Osteoblast (primary cell): ENCODE results near the gene MICAL3. TPM values are rescaled to one million over a fixed set of nuclear protein-coding genes. Genes with fewer than 3 reads are reported as not detected.

Experiments
- DNase-seq: peaks from one replicate; pipeline ENCODE4 v3.0.0; 2011; ENCODE audit warnings: low spot score, mixed read lengths; ENCODE audit not compliant: insufficient read length; ENCODE audit errors: missing footprints
- H2AFZ ChIP-seq: 2 replicates; pipeline ENCODE4 v1.6.0; 2011; ENCODE audit warnings: mild to moderate bottlenecking, low read length
- H3K27ac ChIP-seq: 2 replicates; pipeline ENCODE4 v1.5.1; 2011; ENCODE audit warnings: mild to moderate bottlenecking, low read depth, low read length, moderate library complexity
- H3K27me3 ChIP-seq: 2 replicates; pipeline ENCODE4 v1.6.0; 2012; ENCODE audit warnings: mild to moderate bottlenecking, control low read depth, inconsistent platforms, low read length, moderate library complexity; ENCODE audit not compliant: insufficient read depth
- H3K36me3 ChIP-seq: 2 replicates; pipeline ENCODE4 v1.5.1; 2011; ENCODE audit warnings: mild to moderate bottlenecking, low read length, control low read depth, moderate library complexity; ENCODE audit not compliant: insufficient read depth
- H3K4me1 ChIP-seq: 2 replicates; pipeline ENCODE4 v1.5.1; 2011; ENCODE audit warnings: mild to moderate bottlenecking, low read length, control low read depth, moderate library complexity; ENCODE audit not compliant: insufficient read depth
- H3K4me2 ChIP-seq: 2 replicates; pipeline ENCODE4 v1.6.0; 2011; ENCODE audit warnings: mild to moderate bottlenecking, low read length; ENCODE audit not compliant: insufficient read depth
- H3K4me3 ChIP-seq: fragments of 200-600 bp; sonication (generic); 3 replicates; pipeline ENCODE4 v1.5.1; 2012; ENCODE audit warnings: mild to moderate bottlenecking, low read length, inconsistent platforms; ENCODE audit not compliant: insufficient read depth
- H3K79me2 ChIP-seq: 2 replicates; pipeline ENCODE4 v1.6.0; 2012; ENCODE audit warnings: mild to moderate bottlenecking, low read length, control low read depth, inconsistent platforms; ENCODE audit not compliant: insufficient read depth
- H3K9me3 ChIP-seq: 2 replicates; pipeline ENCODE4 v1.5.1; 2011; ENCODE audit warnings: low read depth, low read length, control low read depth
- H4K20me1 ChIP-seq: 2 replicates; pipeline ENCODE4 v1.6.0; 2012; ENCODE audit warnings: mild to moderate bottlenecking, low read length, control low read depth; ENCODE audit not compliant: insufficient read depth
- CTCF ChIP-seq: IDR thresholded peaks from 2 replicates; pipeline ENCODE4 v1.5.1; 2011; ENCODE audit warnings: mild to moderate bottlenecking, low read depth, low read length, moderate library complexity; ENCODE audit errors: extremely low read depth
- total RNA-seq: library from RNA; depleted of rRNA; stranded (reverse); fragments of >200 nt; gene quantifications from 2 replicates; pipeline ENCODE4 v1.2.3, GENCODE V29; 2012

Gene MICAL3
- total RNA-seq, 1 donor = 35.1 TPM

GRCh38 chr22:17814830-17815229, 209.5 kb downstream of the MICAL3 start:
- no peak for TF ChIP-seq CTCF
- H2AFZ ChIP-seq = no peak overlapping the region
- DNase-seq = no peak

GRCh38 chr22:17814084-17814483, 210.3 kb downstream of the MICAL3 start:
- no peaks in the 10 kb centered on the region for H3K4me1 ChIP-seq
- no peaks in the 10 kb centered on the region for H3K9me3 ChIP-seq
- peaks cover 47% of the 10 kb centered on the region for H3K36me3 ChIP-seq
- H3K79me2 ChIP-seq = no peaks in the 10 kb centered on the region
- no peak overlapping the region for H2AFZ ChIP-seq
- H3K27me3 ChIP-seq = no peaks in the 10 kb centered on the region
- no peak overlapping the region for H3K4me2 ChIP-seq
- H4K20me1 ChIP-seq = no peaks in the 10 kb centered on the region
- TF ChIP-seq CTCF = no peak
- no peak overlapping the region for H3K4me3 ChIP-seq
- H3K27ac ChIP-seq = no peak overlapping the region
- DNase-seq = no peak

More at GRCh38 chr22:17814830-17815229, 209.5 kb downstream of the MICAL3 start:
- no peak overlapping the region for H3K4me2 ChIP-seq
- H3K4me3 ChIP-seq = no peak overlapping the region
- H3K36me3 ChIP-seq = peaks cover 41% of the 10 kb centered on the region
- H3K27ac ChIP-seq = no peak overlapping the region
- H3K9me3 ChIP-seq = no peaks in the 10 kb centered on the region
- no peaks in the 10 kb centered on the region for H4K20me1 ChIP-seq
- no peaks in the 10 kb centered on the region for H3K4me1 ChIP-seq
- H3K27me3 ChIP-seq = no peaks in the 10 kb centered on the region
- H3K79me2 ChIP-seq = no peaks in the 10 kb centered on the region

- Histone ChIP-seq H3K79me2 (no peaks in the 10 kb centered on the region), H4K20me1 (no peaks in the 10 kb centered on the region), H3K9me3 (no peaks in the 10 kb centered on the region), H3K36me3 (peaks cover 61% of the 10 kb centered on the region), H3K4me3 (no peak overlapping the region), H3K27me3 (no peaks in the 10 kb centered on the region), H3K4me1 (no peaks in the 10 kb centered on the region), H3K4me2 (no peak overlapping the region), H3K27ac (no peak overlapping the region), H2AFZ (no peak overlapping the region)
- no peak for DNase-seq
- no peak for TF ChIP-seq CTCF
Measured at GRCh38 chr22:17811119-17811518, 213.2 kb downstream of the MICAL3 start.

GRCh38 chr22:17810570-17811116, 213.7 kb downstream of the MICAL3 start:
- Histone ChIP-seq H3K36me3 (peaks cover 64% of the 10 kb centered on the region), H3K4me1 (no peaks in the 10 kb centered on the region), H3K9me3 (no peaks in the 10 kb centered on the region), H2AFZ (no peak overlapping the region), H3K4me2 (no peak overlapping the region), H3K4me3 (no peak overlapping the region), H3K79me2 (no peaks in the 10 kb centered on the region), H4K20me1 (no peaks in the 10 kb centered on the region), H3K27me3 (no peaks in the 10 kb centered on the region), H3K27ac (no peak overlapping the region)
- no peak for DNase-seq
- TF ChIP-seq CTCF = no peak
